ENCODE measurements around the gene LRP11.
"Not testable (repeated sequence)": the region's sequence is repeated elsewhere in the genome, so short reads cannot be mapped to it uniquely, and the experiment has no call there.

Gene LRP11, protein sequence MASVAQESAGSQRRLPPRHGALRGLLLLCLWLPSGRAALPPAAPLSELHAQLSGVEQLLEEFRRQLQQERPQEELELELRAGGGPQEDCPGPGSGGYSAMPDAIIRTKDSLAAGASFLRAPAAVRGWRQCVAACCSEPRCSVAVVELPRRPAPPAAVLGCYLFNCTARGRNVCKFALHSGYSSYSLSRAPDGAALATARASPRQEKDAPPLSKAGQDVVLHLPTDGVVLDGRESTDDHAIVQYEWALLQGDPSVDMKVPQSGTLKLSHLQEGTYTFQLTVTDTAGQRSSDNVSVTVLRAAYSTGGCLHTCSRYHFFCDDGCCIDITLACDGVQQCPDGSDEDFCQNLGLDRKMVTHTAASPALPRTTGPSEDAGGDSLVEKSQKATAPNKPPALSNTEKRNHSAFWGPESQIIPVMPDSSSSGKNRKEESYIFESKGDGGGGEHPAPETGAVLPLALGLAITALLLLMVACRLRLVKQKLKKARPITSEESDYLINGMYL

DNA sequence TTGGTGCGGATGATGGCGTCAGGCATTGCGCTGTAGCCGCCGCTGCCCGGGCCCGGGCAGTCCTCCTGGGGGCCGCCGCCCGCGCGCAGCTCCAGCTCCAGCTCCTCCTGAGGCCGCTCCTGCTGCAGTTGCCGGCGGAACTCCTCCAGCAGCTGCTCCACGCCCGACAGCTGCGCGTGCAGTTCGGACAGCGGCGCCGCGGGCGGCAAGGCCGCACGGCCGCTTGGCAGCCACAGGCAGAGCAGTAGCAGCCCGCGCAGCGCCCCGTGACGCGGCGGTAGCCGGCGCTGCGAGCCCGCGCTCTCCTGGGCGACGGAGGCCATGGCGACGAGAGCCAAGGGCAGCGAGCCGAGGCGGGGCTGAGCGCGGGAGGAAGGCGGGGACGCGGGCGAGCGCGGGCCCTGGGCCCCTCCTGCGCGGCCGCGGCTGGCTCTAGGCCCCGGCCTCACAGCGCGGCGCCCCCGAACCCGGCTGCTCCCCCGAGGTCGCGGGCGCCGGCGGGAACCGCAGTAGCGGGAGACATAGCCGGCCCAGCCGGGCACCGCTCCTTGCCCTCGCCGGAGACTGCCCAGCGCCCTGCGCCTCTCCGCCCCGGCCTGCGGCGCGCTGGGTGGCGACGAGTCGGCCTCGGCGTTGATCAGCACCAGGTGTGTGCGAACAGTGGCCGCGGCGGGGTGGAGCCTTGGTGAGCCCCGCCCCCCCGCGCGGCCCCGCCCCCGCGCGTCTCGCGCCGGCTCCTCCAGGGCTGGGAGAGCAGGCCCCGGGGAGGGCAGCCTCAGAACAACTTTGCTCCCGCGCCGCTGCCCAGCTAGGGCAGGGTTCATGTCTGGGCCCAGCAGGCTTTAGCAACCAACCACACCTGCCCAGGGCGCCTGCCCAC lies at the start of gene LRP11:
Gene LRP11 (minus strand): TSS at position 662 of the 880 bp plus-strand sequence. CDS start 339 bp downstream, at position 323.
- DNase-seq, result peak; percentile 87

DNA sequence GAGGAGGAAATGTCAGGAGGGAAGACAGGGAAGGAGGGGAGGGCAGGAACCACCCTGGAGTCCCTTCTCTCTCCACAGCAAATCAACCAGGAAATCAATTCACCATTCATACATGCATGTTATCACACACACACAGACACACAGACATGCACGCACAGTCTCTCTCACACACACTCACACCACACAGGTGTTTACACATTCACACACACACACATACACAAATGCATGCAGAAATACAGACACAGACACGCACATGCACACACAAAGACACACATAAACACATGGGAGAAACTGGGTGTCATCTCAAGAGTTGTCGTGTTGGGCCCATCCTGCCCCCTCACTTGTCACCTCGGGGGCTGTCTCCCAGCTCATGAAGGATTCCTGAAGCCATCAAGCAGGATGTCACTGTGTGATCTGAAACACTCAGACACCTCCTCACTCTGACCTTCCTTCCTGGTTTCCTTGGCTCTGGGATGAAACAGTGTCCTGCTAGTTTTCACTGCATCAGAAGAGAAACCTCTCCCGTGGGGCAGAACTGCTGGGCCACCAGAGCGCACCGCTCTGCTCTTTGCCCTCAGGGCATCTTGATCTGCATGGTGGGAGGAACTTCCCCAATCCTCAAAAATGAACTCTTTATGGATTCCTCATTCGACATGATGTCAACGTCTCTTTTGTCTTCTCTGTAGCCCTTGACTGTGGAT lies 49.5 kb upstream of the LRP11 start:
- DNase-seq, result no peak

DNA sequence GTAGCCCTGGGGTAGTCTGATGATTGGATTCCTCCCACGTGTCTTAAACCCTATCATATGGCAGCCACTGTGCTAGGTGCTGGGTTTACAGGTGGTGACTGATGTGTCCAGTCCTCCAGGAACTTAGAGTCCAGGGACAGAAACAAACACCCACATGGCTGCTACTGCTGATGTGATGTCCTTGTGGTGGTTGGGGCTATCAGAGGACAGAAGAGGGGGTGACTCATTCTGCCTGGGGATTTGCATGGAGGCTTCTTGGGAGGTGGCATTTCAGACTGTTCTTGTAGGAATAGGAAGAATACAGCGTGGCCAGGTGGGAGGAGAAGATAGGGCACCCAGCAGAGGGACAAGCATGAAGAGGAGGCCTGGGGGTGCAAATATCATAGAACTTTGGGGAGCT lies 48.9 kb upstream of the LRP11 start:
- DNase-seq, result peak; percentile 44

DNA sequence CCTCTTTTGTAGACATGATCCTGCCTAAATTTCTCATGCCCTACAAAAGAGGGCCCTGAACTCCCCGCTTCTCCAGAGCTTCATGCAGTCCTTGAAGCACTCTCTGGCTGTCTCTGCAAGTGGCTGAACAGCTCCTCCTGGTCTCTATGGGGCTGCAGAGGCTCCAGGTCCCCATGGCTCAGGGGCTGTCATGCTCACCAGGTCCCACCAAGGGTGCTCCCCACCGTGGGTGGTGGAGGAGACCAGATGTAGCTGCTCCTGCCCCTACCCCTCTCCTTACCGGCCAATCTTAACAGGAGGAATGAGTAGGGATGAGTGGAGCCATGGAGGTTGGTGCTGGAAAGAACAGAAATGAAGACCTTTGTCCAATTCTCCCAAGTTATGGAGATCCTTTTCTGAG lies 48.5 kb upstream of the LRP11 start:
- DNase-seq, result not testable (repeated sequence)

DNA sequence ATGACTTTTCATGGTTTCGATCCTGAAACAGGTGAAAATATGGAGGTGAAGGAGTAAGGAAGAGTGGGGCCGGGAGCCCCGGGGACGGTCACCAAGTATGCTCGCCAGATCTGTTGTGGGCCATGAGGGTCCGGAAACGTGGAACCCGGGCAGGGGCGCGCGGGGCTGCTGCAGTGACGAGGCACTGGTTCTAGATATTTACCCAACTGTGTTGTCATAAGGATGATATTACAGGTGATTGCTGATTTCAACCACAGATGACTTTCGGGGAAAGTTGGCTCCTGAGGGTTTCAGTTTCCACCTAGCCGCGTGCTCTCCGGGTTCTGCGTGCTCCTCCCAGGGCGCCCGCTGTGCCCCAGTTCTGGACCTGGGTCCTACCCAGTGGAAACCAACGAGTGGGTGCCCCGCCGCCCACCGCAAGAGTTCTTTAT lies 46.6 kb upstream of the LRP11 start:
- DNase-seq, result no peak

DNA sequence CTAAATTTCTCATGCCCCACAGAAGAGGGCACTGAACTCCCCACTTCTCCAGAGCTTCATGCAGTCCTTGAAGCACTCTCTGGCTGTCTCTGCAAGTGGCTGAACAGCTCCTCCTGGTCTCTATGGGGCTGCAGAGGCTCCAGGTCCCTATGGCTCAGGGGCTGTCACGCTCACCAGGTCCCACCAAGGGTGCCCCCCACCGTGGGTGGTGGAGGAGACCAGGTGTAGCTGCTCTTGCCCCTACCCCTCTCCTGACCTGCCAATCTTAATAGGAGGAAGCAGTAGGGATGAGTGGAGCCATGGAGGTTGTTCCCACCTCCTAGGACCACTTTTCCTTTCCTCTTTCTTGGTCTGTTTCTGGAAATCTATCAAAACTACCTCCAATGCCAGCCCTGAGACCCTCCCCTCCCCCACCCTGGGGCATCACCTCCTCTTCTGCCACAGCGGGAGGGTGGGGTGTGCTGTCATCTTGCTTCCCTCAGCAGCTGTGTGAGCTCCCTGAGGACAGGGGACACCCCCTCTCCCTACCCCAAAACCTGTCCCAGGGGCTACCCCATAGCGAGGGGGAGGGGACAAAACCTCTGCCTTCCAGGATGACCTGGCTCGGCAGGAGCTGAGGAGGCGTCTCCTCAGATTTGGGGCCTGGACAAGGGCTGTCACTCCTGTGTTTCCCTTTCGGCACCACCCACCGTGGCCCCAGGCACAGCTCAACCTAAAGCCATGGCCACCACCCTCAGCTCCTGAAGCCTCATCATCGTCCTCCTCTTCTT lies 45.7 kb upstream of the LRP11 start:
- DNase-seq, result no peak

DNA sequence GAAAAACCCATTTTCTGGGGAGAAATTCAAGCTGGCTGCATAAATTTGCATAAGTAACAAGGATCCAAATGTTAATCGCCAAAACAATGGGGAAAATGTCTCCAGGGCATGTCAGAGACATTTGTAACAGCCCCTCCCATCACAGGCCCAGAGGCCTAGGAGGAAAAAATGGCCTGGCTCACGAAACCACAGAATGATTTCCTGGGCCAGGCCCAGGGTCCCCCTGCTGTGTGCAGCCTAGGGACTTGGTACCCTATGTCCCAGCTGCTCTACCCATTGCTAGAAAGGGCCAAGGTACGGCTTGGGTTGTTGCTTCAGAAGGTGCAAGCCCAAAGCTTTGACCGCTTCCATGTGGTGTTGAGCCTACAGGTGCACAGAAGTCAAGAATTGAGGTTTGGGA lies 44.3 kb upstream of the LRP11 start:
- DNase-seq, result not testable (repeated sequence)

DNA sequence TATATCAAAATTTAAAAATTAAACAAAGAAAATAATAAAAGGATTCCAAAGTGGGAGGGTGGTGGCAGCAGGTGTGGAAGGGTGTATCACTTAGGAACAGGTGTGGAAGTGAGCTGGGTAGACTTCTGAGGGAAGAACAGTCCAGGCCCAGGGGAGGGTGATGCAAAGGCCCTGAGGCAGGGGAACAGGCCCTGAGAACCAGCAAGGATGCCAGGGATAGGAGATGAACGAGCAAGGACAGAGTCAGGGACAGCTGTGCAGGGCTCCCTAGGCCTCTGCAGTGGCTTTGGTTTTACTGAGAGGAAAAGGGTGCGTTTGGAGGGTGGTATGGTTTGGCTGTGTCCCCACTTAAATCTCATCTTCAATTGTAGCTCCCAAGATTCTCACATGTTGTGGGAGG lies 43.2 kb upstream of the LRP11 start:
- no peak for DNase-seq

DNA sequence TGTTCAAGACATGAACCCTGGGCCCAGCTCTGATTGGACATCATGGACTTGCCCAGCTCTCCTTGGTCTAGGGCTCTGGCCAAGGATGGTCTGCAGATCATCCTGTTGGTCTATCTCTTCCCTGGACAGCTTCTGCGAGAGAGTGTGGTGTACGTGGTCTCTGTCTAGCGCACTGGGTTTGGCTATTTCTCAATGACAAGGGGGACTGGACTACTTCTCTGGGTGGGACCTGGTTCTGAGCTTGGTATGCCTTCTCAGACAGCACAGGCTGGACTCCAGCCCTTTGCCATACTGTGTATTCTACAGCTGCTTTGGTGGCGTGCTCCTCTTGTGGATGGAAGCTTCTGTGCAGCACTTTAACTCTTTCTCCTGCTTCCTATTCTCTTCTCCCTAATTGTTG lies 42.2 kb upstream of the LRP11 start:
- DNase-seq, result no peak

DNA sequence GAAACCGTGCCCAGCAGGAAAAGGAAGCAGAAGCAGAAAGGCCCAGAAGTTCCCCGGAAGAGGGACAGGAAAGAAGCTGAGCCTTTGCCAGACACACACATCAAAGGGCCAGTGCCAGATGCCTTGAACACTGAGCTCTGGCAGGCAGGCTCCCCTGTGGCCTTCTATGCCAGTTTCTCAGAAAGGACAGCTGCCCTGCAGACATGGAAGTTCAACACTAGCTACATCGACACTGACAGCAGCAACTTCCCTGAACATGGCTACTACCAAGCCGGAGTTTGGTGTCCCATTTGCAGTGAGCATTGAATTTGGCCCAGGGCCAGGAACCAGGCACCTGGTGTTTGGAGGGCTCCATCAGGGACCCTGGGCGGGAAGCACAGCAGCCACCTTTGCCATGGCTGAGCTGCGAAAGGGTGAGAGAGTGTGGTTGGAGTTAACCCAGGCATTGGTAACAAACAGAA lies 41.8 kb upstream of the LRP11 start:
- no peak for DNase-seq

DNA sequence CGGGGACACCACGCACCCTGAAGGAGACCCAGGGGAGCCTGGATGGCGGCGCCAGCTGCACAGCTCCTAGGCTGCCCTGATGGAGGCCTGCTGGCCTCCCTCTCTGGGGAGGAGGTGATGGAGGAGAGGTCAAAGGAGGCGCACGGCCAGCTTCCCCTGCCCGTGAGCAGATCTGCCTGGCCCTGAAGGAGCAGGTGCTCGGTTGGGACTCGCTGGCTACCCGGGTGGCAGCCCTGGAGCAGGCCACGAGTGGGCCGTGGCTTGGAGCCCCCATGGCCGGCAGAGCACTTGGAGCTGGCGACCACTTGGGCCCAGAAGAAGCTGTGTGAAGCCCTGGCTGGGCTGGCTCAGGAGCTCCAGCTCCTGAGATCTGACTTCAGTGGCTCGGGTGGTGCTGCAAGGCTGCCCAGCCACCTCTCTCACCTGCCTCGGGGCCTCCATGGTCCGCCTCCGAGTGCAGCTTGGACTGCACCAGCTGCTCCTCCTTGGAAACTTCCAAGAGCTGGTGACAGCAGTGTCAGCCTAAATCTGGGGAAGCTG lies 41.3 kb upstream of the LRP11 start:
- DNase-seq, result no peak

DNA sequence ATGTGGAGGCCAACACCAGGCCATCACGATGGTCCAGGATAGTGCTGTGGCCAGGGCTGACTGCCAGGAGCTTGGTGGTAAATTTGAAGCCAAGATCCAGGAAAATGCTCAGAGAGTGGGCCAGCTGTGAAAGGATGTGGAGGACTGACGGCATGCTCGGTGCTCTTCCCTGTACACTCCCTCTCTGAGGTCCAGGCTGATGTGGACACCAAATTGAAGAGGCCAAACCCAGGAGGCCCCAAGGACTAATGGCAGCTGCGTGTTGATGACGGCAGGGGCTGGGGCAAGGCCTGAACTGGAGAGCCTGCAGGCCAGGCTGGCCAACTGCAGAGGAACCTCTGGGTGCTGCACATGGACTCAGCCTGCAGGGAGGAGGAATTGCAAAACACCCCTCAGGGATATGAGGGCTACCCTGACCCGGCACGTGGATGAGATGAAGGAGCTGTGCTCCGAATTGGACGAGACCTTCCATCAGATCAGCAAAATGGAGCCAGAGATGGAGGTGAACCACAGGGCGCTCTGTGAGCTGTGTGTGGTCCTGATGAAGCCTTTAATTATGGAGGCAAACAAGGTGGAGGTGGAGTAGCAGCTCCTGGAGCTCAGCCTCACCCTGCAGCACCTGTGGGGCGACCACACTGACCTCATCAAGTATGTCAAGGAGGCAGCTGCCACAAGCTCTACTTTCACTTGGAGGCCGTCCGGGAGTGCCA lies 40.7 kb upstream of the LRP11 start:
- DNase-seq, result no peak

DNA sequence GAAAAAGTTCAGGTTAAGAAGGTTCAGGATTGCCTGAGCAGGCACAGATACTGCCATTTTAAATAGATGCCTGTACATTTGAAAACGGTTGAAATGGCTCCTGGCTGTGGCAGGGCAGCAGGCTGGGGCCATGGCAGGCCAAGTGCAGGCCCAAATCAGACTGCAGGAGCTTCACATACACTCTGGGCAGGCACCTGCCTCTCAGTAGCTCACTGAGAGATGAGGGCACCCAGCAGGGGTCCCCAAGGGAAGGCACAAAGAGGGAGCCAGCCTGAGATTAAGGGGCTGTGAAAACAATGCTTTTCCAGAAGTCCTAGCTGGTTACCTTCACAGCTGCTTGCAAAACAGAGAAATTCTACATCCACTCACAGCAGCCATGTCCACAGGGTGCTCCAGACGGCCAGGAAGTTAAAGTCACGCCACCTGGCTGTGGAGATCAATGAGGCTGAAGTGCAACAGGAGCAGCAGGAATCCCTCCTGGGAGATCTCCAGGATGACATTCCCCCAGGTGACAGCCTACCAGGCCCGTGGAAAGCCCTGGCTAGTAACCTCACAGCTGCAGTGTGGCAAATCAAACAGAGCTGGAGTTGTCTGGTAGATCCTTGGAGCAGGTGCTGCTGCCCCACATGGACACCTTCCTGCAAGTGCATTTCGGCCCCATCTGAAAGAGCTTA lies 39.9 kb upstream of the LRP11 start:
- no peak for DNase-seq

DNA sequence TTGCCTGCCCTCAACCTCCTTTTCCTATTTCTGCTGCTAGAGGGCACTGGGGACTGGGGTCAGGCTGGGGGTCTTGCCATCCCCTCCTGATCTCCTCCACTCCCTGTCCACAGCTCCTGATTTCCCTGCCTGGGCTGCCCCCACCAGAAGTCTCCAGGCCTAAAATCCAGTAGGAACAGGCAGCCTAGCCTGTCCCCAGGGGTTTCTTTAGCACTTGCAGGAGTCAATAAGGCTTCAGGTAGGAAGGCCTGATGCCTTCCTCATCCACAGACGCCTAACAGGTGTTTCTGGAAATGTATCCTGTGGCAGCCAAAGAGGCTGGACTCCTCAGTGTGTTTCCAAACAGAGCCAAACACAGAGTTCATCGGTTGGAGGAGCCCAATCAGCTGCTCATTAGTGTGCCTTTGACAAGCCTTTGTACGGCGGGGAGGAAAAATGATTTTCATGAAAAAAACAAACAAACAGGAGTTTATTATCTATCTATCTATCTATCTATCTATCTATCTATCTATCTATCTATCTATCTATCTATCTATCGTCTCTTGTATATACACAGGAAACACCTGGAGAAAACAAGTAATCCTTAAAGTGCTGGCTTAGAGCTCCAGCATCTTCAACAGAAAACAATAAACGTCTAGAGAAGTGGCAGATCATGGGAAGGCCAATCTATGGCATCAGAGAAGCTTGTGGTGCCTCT lies 37.4 kb upstream of the LRP11 start:
- no peak for DNase-seq

DNA sequence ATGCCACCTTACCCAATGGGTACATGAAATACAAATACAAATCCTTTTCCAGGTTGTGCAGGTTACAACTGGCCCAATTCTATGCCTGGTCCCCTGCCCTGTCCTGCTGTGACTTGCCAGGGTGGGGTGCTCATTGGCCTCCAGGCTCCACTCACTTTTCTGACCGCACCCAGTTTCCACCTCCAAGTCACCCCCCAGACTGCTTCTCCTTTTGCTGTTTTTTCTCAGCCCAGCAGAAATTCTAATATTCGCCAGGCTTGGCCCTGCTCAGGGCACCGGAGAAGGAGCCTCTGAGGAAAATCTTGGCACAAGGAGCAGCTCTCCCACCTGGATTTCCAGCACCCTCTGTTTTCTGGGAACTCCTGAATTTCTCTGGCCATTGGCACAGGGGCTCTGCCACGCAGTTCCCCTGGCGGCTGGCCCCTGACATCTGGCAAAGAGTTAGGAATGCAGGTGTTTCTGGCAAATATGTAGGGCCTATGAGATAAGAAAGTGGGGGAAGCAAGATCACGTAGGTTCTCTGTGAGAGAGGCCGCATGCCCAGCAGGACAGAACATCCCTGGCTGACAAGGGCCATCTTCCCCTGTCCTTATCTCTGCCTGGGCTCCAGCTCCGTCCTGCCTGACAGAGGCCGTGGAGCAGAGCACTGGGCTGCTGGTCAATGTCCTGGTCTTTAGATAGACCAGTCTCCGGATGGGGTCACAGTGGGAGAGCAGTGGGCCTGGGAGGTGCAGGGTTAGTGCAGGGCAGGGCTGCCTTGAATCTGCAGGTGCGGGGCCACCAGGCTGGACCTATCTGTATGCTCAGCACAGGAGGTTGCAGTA lies 36.7 kb upstream of the LRP11 start:
- peak; percentile 49 for DNase-seq

DNA sequence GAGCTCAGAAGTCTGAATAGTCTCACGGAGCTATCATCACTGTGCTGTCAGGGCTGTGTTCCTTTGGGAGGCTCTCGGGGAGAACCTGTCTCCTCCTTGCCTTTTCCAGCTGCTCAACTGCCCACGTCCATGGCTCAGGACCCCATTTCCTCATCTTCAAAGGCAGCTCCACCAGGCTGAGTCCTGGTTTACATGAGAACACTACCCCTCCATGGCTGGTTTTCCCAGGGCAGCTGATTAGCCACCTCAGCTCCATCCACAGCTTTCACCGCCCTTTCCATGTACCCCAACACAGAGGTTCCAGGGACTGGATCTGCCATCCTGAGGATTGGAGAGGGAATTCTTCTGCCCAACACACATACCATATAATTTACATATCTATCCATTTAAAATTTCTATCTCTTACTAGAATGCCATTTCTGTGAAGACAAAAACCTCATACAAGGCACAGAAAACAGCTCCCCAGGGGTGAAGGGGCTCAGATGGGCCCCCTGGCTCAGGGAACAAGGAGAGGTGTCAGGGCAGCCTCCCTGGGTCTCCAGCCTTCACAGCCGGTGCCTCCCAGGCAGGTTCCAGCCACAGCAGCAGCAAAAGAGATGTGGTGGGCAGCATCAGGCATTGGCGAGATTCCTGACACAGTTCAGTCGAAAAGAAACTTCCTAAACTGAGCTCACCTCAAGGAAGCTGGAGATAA lies 35.9 kb upstream of the LRP11 start:
- no peak for DNase-seq

DNA sequence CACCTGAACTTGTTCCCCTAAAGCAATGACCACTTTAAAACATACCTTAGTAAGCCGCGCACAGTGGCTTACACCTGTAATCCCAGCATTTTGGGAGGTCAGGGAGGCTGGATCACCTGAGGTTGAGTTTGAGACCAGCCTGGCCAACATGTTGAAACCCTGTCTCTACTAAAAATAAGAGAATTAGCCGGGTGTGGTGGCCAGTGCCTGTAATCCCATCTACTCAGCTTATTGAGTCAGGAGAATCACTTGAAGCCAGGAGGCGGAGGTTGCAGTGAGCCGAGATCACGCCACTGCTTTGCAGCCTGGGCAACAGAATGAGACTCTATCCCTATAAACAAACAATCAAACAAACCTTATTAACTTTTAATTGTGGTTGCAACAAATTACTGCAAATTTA lies 35.3 kb upstream of the LRP11 start:
- DNase-seq, result no peak

DNA sequence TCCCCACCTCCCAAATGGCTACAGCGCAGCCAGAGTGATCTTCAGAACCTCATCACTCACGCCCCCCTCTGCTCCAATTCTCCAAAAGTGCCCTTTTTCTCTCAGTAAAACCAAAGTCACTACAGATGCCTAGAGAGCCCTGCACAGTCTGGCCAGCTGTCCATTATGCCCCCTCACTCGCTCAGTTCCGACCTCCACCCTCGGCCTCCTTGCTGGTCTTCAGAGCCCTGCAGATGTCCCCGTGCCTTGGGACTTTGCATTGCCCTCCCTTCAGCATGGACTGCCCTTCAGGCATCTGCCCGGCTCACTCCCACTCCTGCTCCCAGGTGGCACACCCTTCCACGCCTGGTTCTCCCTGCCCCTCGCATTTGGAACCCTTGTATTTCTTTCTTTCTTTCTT lies 34.8 kb upstream of the LRP11 start:
- no peak for DNase-seq

All from hematopoietic multipotent progenitor cell treated with erythropoietin and hydrocortisone succinate and interleukin-3 and kit ligand, for 6 days (in vitro differentiated cells).